ENCODE data around the gene FGD6.

DNA sequence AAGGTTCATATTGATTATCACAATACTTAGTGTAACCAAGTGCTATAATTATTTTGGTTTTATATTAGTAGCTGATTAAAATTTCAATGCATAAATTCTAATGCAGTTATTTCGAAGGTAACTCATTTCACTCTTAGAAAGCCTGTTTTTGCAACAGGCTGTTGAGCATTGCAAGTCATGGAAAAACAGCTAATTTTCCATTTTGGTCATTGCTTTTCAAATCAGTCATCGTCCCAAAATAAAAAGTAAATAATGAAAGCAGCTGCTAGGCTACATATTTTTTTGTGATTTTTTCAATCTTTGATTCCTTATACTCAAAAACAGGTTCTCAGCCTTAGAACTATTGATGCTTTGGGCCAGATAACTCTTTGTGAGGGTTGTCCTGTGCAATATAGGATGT is 23.3 kb upstream of the FGD6 start:
- TF ChIP-seq, protein P1, sequence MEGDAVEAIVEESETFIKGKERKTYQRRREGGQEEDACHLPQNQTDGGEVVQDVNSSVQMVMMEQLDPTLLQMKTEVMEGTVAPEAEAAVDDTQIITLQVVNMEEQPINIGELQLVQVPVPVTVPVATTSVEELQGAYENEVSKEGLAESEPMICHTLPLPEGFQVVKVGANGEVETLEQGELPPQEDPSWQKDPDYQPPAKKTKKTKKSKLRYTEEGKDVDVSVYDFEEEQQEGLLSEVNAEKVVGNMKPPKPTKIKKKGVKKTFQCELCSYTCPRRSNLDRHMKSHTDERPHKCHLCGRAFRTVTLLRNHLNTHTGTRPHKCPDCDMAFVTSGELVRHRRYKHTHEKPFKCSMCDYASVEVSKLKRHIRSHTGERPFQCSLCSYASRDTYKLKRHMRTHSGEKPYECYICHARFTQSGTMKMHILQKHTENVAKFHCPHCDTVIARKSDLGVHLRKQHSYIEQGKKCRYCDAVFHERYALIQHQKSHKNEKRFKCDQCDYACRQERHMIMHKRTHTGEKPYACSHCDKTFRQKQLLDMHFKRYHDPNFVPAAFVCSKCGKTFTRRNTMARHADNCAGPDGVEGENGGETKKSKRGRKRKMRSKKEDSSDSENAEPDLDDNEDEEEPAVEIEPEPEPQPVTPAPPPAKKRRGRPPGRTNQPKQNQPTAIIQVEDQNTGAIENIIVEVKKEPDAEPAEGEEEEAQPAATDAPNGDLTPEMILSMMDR (conservative IDR thresholded peaks at IDR 0.05; ENCODE audit: low read depth, low read length) = no peak
- TF ChIP-seq MAZ (IDR thresholded peaks at IDR 0.05; ENCODE audit: borderline replicate concordance, low read depth, low read length) = no peak
- TF ChIP-seq, protein P2, sequence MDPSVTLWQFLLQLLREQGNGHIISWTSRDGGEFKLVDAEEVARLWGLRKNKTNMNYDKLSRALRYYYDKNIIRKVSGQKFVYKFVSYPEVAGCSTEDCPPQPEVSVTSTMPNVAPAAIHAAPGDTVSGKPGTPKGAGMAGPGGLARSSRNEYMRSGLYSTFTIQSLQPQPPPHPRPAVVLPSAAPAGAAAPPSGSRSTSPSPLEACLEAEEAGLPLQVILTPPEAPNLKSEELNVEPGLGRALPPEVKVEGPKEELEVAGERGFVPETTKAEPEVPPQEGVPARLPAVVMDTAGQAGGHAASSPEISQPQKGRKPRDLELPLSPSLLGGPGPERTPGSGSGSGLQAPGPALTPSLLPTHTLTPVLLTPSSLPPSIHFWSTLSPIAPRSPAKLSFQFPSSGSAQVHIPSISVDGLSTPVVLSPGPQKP (IDR thresholded peaks at IDR 0.05; ENCODE audit: borderline replicate concordance, low read depth, low read length) = no peak
- no peak for TF ChIP-seq RFX5 (IDR thresholded peaks at IDR 0.05; ENCODE audit: low read depth, low read length)
- TF ChIP-seq CEBPB (IDR thresholded peaks at IDR 0.05; ENCODE audit: low read depth, low read length) = no peak
- no peak for TF ChIP-seq SMC3 (IDR thresholded peaks at IDR 0.05; ENCODE audit: low read depth, low read length)

Measured in IMR-90 (cell line).